NT2/D1 (cell line): ENCODE results near the gene MTCH1.

Experiments
- SUZ12 ChIP-seq: IDR thresholded peaks from 2 replicates; pipeline ENCODE4 v1.6.1; 2011; ENCODE audit not compliant: insufficient read length, insufficient read depth; ENCODE audit errors: extremely low read depth
- YY1 ChIP-seq: IDR thresholded peaks from 2 replicates; pipeline ENCODE4 v1.6.1; 2011; ENCODE audit not compliant: insufficient read length, insufficient read depth

- TF ChIP-seq YY1 (no peak), SUZ12 (no peak)
These were observed 26.3 kb downstream of the MTCH1 start for GRCh38 chr6:36959555-36960250.
